GM18508 (cell line): ENCODE data around the gene PLEKHF1.
"Not testable (repeated sequence)": the region's sequence is repeated elsewhere in the genome, so short reads cannot be mapped to it uniquely, and the experiment has no call there.

Experiments used
- ATAC-seq: cut with Tn5 transposase; IDR thresholded peaks from one replicate; pipeline ENCODE4 v1.9.1; 2021; ENCODE audit warnings: moderate number of reproducible peaks; ENCODE audit not compliant: insufficient read depth, unreplicated experiment

The PLEKHF1 gene, protein sequence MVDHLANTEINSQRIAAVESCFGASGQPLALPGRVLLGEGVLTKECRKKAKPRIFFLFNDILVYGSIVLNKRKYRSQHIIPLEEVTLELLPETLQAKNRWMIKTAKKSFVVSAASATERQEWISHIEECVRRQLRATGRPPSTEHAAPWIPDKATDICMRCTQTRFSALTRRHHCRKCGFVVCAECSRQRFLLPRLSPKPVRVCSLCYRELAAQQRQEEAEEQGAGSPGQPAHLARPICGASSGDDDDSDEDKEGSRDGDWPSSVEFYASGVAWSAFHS

DNA sequence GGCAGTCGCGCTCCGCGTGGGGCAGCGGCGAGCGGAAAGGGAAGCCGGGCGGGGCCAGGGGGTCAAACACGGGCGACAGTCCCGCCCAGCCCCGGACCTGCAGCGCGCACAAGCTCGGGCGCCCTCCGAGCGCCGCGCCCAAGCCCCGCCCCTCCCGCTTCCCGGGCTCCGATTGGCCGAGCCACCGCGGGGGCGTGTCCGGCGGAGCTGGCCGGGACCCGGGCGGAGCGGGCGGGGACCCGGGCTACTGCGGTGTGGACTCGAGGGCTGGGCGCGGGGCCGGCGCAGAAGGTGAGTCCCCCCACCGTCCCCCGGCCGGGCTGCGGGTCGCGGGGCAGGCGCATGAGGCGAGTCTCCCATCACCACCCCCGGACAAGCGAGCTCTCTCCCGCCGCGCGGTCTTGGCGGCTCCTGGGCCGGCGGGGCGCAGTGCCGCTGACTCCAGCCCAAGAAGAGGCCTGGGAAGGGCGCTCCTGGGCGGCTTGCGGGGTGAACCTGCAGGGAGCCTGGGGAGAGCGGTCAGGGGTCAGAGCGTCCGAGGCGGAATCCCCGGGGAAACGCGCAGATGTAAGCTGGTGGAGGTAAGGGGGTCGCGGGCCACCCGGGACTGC lies at the start of gene PLEKHF1:
TSS of gene PLEKHF1 (plus strand) at position 247 of the 611 bp plus-strand sequence. CDS start 8,379 bp downstream, outside the sequence.
- ATAC-seq = peak; percentile 54

DNA sequence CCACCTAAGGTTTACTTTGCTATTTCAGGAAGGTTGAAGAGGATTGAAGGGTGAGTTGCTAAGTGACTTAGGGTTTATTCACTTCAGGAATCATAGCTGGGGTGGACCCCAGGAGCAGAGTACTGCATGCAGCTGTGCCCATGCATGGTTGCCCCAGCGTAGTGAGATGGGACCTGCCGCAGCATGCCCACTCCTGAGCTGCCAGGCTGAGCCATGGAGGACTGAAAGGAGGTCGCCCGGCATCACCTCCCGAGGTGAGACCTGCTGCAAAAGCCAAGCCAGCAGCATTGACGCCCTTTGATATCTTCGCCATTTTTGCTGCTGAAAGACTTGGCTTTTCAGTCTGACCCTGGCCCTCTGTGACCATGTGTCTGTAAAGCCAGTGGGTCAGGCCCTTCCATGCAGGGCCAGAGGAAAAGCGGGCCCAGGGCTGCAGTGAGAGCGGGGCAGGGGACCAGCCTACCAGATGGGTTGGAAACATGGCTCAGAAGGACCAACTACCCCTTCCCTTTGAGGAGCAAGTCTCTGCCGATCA lies 49.3 kb upstream of the PLEKHF1 start:
- ATAC-seq = no peak

DNA sequence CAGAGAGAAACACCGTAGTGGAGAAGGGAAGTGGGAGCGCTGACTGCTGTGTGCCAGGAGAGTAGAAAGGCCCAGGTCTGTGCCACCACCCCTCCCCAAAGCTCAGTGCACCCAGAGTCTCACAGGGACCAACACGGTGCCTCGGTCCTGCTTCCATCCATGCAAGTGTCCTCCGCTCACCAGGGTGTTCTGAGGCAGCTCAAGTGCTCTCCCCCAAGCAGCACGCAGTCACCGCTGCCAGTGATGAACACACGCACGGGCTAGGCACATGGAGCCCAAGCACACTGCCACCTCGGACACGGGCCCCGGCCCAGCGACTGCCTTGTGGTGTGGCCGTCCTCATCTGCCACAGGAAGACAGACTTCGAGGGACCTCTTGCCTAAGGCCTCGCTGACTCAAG lies 48.7 kb upstream of the PLEKHF1 start:
- ATAC-seq = no peak

DNA sequence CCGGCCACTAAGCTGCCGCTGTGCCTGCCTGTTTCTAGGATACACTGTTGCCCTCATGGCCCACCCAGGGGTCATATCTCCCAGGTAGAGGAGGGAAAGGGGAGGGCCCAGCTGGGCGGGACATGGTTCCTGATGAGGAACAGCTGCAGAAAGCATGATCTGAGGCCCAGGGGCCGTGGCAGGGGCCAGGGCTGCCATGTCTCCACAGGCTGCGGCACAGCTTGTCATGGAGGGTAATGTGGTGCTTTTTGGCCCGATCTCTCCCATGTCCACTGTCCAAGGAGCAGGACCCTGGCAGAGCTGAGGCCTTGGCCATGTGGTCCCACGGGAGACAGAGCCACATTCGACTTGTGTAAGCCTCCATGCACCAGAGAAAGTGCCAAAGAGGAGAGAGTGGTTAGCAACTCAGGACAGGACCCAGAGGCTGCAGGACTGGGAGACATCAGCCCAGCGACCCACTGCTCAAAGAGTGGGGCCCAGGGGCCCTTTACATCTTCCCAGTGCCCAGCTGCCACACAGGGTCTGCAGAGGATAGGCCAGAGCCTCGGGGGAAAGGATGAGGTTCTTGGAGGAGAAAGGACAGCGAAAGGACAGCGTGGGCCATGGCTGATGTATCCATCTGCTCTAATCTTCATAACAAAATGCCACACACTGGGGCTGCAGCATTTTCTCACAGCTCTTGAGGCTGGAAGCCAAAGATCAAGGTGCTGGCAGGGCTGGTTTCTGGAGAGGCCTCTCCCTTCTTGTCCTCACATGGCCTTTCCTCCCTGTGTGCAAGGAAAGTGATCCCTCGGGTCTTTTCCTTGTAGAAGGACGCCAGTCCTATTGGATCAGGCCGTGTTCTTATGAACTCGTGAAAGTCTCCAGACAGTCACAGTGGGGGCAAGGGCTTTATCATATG lies 47.6 kb upstream of the PLEKHF1 start:
- ATAC-seq = no peak

DNA sequence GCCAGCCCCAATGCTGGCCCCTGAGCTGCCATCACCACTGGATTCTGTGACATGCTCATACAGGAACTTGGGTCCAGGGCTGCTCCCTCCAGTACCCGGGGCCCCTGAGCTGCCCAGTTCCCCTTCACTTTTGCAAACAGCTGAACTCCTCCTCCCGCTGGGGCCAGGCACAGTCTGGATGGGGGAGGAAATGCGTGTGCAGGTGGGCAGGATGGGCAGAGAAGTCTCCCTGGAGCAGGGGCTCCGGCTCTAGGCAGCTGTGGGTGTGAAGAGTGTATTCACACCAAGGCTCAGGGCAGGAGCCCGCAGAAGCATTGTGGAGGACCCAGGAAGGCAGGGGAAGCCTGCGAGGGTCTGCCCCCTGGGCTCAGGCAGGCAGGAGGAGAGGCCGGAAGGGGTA lies 46.8 kb upstream of the PLEKHF1 start:
- no peak for ATAC-seq

DNA sequence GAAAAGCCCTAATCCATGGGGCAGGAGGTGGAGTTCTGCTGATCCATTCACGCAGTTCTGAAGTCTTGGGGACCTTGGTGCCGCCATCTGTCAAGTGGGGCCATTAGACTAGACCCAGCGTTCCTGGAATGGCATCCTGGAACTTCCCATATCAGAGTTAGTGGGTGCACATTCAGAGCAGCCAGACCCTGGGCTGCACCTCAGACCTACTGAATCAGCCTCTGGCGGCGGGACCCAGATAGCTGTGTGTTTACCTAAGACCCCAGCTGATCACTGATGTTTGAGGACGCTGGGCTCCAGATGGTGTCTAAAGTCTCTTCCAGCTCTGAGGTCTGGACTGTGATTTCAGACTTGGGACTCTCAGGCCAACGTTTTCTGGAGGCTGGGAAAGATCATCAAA lies 46.4 kb upstream of the PLEKHF1 start:
- no peak for ATAC-seq

DNA sequence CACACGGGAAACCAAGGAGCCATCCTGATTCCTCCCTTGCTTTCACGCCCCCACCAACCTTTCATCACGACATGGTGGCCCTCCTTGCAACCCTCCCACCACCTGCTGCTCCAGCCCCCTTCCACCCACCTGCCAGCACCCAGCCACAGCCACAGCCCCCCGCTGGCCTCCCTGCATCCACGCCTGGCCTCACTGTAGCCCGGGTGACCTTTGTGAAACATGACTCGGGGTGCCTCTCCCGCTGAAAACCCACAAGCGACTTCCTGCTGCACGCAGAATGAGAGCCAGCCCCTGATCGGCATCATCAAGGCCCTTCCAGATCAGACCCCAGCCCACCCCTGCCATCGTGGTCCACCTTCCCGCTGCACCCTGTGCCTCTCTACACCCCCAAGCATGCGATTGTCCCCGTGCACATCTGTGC lies 44.3 kb upstream of the PLEKHF1 start:
- no peak for ATAC-seq

DNA sequence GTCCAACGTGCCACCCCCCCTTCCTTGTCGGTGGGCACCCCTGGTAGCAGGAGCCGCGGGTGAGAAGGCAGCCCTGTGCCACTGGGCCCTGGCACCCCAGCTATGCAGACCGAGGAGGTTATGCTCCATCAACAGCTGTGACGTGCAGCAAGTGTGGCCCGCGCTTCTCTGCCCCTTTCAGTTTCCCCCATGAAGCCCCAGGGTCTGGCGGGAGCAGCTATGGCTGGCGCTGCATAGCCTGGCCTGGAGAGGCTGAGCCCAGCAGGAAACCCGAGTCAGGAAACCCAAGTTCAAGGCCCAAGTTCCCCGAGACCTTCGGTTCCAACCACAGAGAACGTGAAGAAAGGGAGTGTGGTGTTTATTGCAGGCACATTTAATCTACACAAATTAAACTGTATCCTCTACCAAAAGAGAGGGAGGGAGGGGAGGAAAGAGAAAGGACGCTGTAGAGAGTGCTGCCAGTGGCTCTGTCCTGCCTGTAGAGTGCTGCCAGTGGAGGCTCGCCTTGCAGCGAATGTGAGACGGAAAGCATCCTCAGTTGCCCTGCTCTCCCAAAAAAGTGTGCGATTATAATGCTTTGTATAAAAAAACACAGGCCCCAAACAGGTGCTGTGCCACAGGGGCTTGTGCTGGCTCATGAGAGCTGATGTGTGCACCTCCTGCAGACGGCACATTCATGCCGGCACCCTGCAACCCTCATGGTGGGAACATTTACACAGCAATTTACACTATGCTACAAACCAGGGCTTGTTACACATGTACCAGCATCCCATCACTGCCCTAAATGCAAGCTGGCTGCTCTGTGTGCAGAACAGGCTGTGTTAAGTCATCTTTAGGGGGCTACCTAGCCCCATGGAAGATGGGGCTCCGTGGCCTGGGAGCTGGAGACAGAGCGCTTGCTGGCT lies 42.8 kb upstream of the PLEKHF1 start:
- no peak for ATAC-seq

DNA sequence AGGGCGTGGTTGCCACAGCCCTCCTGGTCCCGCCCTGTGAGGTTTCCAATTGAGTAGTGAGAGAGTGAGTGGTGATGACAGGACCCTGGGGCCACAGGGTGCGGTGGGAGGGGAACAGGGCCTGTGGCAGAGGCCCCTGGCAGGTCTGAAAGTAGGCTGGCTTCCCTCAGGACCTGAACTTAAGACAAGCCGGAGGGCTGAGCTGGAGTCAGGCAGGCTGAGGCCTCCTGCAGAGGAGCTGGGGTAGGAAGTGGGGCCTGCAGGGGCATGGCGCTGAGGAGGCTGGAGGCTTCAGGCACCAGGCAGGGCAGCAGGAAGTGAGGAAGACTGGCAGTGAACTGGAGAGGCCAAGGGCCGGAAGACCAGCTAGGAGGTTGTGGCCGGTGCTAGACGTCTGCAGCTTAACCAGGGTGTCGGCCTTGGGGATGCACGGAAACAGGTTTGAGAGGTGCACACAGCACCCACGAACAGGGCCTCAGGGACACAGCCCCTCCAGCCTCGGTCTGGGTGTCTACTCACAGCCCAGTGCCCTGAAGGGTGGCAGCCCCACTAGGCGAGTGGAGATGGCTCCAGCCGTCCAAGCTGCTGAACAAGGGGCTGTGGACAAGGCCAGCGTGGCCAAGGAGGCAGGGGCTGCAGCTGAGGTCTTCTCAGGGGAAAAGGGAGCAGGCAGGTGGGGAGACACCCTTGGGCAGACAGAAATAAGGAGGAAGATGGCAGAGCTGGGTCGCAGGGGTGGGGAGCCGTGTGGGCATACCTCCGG lies 41.4 kb upstream of the PLEKHF1 start:
- no peak for ATAC-seq

DNA sequence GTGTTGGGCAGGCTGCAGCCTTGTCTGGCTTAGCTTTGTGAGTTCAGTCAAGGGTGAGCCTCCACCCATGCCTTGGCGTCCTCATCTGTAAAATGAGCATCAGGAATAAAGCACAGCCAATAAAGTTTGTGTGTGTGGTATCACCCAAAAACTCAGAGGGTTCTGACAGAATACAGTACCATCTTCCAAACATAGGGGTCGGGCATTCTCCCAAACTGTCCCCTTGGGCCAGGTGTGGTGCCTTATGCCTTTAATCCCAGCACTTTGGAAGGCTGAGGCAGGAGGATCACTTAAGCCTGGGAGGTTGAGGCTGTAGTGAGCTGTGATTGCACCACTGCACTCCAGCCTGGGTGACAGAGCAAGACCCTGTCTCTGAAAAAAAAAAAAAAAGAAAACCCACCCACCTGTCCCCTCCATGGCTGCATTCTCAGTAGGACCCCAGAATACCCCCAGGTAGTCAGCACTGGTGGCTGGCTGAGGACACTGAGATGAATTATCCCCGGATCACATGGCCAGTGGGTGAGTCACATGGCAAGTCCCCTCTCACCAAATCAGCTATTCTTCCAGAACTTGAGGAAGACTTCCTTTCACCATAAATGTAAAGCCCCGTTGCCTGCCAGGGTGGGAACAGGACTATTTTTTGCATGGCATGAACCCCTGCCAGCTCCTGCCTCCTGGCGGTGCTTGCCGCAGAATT lies 40.6 kb upstream of the PLEKHF1 start:
- no peak for ATAC-seq

DNA sequence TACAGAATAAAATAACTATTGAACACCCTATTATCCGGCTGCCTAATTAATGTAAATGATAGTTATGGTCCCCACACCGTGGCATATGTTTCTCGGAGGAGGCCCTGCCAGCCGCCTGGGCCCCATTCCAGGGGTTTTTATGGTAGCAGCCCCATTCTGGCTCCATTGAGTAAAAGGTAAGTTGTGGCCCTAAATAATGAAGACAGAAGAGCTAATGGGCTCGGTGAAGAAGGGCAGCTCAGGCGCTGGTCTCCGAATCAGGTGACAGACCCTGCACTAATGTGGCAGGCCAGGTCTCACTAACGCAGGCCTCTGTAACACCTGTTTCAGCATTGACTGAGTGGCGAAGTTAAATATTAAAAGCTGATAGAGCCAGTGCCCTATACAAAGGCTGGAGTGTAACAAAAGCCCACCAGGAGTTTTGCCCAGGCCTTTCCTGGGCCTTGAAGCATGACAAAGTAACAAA lies 40.0 kb upstream of the PLEKHF1 start:
- no peak for ATAC-seq

DNA sequence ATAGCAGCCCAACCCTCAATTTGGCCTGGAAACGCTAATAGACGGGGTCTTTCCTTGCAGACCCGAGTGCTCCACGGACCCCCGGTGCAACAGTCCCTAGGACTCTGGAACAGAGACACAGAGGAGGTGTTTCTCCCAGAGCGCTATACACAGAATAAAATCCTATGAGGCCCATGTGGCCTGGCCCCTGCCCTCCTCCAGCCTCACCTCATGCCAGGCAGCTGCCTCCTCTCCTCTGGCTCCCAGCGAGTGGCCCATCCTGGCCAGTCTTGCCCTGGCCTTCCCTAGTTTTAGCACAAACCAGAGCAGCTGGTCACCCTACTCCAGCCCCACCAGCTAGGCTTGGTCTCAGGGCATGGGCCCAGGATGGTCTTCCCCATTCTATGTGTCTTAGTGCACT lies 38.9 kb upstream of the PLEKHF1 start:
- no peak for ATAC-seq

DNA sequence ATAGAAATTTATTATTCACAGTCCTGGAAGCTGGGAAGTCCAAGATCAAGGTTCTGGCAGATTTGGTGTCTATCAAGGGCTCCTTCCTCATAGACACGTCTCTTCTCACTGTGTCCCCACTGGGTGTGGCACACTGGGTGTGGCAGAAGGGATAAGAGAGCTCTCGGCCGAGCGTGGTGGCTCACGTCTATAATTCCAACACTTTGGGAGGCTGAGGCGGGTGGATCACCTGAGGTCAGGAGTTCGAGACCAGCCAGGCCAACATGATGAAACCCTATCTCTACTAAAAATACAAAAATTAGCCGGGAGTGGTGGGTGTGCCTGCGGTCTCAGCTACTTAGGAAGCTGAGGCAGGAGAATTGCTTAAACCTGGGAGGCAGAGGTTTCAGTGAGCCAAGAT lies 38.4 kb upstream of the PLEKHF1 start:
- not testable (repeated sequence) for ATAC-seq

DNA sequence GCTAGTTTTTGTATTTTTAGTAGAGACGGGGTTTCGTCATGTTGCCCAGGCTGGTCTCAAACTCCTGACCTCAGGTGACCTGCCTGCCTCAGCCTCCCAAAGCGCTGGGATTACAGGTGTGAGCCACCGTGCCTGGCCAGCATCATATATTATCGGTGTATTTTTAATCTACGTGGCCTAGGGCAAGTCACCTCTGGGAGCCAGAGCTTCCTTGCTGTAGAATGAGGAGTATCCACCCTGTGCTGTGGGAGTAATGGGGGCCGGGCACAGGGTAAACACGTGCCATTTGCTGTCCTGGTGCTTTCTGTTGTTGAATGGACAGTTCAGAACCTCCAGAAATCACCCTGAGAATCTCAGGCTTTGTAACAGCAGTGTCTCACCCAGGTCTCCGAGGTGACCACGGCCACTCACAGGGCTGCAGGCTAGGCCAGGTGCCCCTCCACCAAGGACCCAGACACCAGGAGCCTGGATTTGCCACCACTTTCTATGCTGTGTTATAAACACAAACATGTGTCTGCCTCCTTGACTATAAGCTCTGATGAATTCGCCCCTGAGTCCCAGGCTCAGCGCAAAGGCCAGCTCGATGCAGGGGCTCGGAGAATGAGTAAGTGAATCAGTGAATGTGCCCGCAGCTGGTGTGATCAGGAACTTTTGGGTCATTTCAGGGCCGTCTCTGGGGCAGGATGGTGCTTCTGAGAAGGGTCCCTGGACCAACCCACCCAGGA lies 36.4 kb upstream of the PLEKHF1 start:
- no peak for ATAC-seq

DNA sequence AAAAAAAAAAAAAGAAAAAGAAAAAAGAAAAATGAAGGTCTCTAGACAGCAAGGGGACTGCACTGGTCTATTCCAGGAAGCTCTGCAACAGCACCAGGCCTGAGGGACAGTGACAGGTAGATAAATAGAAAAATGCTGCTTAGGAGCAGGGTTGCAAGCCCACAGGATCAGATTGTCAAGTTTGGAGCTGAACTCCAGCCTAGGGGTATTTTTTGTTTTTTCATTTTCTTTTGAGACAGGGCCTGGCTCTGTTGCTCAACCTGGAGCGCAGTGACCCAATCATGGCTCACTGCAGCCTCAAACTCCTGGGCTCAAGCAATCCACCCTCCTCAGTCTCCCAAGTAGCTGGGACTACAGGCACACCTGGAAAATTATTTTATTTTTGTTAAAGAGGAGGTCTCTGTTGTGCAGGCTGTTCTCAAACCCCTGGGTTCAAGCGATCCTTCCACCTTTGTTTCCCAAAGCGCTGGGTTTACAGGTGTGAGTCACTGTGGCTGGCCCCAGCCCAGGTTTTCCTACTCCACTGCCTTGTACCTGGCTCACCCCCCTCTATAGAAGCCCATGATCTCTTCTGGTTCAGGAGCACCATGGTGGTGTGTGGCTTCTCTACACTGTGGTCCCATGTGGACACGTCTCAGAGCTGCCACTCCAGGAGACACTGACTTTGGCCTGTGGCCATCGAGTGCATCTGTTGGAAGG lies 35.3 kb upstream of the PLEKHF1 start:
- no peak for ATAC-seq

DNA sequence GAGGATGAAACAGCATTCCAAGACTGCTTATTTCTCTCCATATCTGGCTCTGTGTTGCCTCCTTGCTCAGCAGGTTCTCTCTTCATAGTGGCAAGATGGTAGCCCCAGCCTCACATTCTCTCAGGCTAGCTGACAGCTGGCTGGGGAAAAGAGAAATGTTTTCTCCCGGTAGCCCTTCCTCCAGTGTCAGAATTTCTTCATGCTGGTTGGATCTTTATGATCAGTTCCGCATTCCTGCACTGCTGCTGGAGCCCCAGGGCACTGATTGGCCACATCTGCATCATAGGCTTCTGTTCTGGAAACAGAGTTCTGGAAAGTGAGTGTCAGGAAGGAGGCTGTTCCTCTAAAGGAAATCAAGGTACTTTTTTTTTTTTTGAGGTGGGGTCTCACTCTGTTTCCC lies 34.6 kb upstream of the PLEKHF1 start:
- ATAC-seq = no peak

DNA sequence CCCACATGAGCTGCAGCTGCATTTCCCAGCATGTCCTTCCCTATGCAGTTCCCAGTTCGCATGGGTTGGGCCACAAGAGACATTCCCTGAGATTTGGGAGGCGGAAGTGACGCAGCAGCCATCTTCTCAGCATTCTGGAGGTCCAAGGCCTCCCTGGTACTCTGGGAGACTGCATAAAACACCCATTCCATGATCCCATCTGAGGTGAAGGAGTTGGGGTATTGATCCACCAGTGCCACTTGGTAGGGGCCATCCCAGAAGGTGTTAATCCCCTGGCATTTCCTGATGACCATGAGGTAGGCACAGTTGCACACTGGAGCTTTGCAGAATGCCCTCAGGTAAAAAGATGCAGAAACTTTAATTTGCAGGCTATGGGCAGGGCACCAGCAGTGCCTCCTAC lies 33.8 kb upstream of the PLEKHF1 start:
- ATAC-seq = no peak
